Neural crest cell (in vitro differentiated cells): Measurements from ENCODE around the gene POLR2A. TPM values are rescaled to one million over a fixed set of nuclear protein-coding genes. Genes with fewer than 3 reads are reported as not detected.

Experiments used
- DNase-seq: peaks from one replicate; pipeline ENCODE4 v3.0.0; 2021; ENCODE audit warnings: low read depth, mixed read lengths, low spot score
- H3K27ac Mint-ChIP-seq: one replicate; pipeline ENCODE4 v1.8.0; 2021; ENCODE audit warnings: mild to moderate bottlenecking, mixed read lengths; ENCODE audit not compliant: unreplicated experiment
- H3K27me3 Mint-ChIP-seq: 2 replicates; pipeline ENCODE4 v1.8.0; 2021; ENCODE audit warnings: low read depth, mild to moderate bottlenecking, mixed read lengths
- H3K36me3 Mint-ChIP-seq: 2 replicates; pipeline ENCODE4 v1.8.0; 2021; ENCODE audit warnings: low read depth, mild to moderate bottlenecking, mixed read lengths
- H3K4me1 Mint-ChIP-seq: 2 replicates; pipeline ENCODE4 v1.8.0; 2021; ENCODE audit warnings: mixed read lengths
- H3K4me3 Mint-ChIP-seq: one replicate; pipeline ENCODE4 v1.8.0; 2021; ENCODE audit warnings: mild to moderate bottlenecking, mixed read lengths
- H3K9me3 Mint-ChIP-seq: 2 replicates; pipeline ENCODE4 v1.8.0; 2021; ENCODE audit warnings: mixed read lengths
- total RNA-seq: library from RNA; stranded (reverse); gene quantifications from 2 replicates; pipeline ENCODE4 v1.2.1, GENCODE V29; 2021
- TF ChIP-seq, protein P1 (sequence below): fragments of 200-600 bp; sonication (generic); conservative IDR thresholded peaks from 2 replicates; pipeline ENCODE4 v1.5.0; 2021; ENCODE audit warnings: antibody characterized with exemption, mild to moderate bottlenecking

The POLR2A gene
- total RNA-seq, 1 donor from 2014 or later: 181 TPM

DNA sequence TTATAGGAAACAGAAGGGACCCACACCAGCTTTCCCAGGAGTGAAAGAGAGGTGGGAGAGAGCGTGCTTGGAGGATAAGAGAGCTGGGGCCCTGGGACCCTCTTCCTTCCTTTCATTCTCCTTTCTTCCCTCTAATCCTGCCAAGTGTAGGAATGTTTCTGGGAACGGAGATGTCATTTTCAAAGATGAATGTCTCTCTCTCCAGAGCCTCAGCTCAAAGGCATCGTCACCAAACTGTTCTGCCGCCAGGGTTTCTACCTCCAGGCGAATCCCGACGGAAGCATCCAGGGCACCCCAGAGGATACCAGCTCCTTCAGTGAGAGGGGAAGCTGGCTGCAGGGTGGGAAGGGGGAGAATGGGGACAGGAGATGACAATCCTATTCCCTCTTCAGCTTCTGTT, 42.9 kb upstream of the POLR2A start:
- H3K9me3 Mint-ChIP-seq: no peaks in the 10 kb centered on the region
- DNase-seq: no peak
- H3K36me3 Mint-ChIP-seq: peaks cover 6% of the 10 kb centered on the region
- H3K4me3 Mint-ChIP-seq: peak overlapping the region; percentile 95
- H3K27me3 Mint-ChIP-seq: peaks cover 77% of the 10 kb centered on the region
- peaks cover 57% of the 10 kb centered on the region for H3K4me1 Mint-ChIP-seq
- H3K27ac Mint-ChIP-seq: no peak overlapping the region
- TF ChIP-seq, protein P1, sequence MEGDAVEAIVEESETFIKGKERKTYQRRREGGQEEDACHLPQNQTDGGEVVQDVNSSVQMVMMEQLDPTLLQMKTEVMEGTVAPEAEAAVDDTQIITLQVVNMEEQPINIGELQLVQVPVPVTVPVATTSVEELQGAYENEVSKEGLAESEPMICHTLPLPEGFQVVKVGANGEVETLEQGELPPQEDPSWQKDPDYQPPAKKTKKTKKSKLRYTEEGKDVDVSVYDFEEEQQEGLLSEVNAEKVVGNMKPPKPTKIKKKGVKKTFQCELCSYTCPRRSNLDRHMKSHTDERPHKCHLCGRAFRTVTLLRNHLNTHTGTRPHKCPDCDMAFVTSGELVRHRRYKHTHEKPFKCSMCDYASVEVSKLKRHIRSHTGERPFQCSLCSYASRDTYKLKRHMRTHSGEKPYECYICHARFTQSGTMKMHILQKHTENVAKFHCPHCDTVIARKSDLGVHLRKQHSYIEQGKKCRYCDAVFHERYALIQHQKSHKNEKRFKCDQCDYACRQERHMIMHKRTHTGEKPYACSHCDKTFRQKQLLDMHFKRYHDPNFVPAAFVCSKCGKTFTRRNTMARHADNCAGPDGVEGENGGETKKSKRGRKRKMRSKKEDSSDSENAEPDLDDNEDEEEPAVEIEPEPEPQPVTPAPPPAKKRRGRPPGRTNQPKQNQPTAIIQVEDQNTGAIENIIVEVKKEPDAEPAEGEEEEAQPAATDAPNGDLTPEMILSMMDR: no peak

DNA sequence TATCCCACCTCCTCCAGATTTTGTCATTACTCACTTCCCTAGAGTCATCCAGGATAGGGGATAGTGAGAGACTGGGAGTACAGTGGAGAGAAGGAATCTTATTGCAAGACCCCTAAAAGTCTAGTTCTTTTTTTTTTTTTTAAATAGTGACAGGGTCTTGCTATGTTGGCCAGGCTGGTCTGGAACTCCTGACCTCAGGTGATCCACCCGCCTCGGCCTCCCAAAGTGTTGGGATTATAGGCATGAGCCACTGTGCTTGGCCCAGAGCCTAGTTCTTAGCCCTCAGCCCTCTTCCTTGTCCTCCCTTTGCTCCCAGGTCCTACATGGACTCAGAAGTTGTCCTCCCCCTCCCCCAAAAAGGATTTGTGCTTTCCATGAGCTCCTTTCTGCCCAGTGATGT, 42.0 kb upstream of the POLR2A start:
- Mint-ChIP-seq H3K36me3 (peaks cover 6% of the 10 kb centered on the region), H3K27me3 (peaks cover 72% of the 10 kb centered on the region), H3K4me3 (peak overlapping the region; percentile 68), H3K9me3 (no peaks in the 10 kb centered on the region), H3K27ac (no peak overlapping the region), H3K4me1 (peaks cover 55% of the 10 kb centered on the region)
- no peak for DNase-seq
- TF ChIP-seq, protein P1: no peak

DNA sequence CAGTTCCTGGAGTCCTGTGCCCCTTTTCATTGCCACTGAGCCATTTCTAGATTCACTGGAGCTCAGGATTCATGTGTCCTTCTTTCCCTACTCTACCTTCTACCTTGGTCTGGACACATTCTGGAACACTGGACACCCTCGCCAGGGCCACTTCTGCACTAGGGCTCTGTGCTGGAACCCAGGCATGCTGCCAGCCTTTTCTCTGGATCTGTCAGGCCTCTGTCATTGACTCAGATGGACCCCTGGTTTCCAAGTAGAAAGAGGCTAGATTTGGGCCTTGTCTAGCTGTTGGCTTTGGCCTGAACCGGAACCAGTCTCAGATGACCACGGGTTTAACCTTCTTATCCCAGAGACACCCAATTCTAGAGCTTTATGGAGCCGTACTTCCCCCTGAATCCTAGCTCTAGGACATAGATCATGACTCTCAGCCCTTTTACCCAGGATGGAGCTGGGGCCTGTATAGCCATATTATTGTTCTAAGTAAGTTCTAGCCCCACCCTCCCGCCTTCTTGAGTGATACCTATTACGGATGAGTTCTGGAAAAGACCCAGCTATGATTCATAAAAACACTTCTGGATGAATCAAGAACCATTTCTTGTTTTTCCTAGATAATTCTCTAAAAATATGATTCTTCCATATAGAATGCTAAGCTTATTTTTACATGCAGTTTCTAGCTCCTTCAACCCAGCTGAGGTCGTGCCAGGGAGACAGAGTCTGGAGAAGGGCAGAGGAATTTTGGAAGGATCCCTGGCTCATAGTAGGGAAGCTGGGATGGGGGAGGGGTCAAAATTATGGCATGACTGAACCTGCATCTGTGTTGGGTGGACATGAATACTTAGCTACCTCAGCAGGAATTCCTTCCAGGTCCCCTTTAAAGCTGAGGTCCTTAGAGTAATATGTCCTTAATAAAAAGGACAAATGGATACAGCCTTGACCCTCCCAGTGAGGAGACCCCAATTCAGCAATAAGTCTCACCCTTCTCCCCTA, 40.4 kb upstream of the POLR2A start:
- Mint-ChIP-seq H3K27ac (no peak overlapping the region), H3K4me3 (peak overlapping the region; percentile 72), H3K27me3 (peaks cover 62% of the 10 kb centered on the region), H3K9me3 (no peaks in the 10 kb centered on the region), H3K4me1 (peaks cover 44% of the 10 kb centered on the region), H3K36me3 (peaks cover 3% of the 10 kb centered on the region)
- TF ChIP-seq, protein P1: no peak
- no peak for DNase-seq

GRCh38 chr17:7444682-7445618, 39.2 kb upstream of the POLR2A start, which contains the start of gene CHRNB1:
CHRNB1 (plus strand) TSS chr17:7445061; CDS start chr17:7445128, 67 bp downstream.
- Mint-ChIP-seq H3K27ac (peak within 1 kb of the TSS; percentile 87), H3K9me3 (no peaks in the 10 kb centered on the region), H3K4me3 (peak within 1 kb of the TSS; percentile 85), H3K36me3 (no peaks in the 10 kb centered on the region), H3K4me1 (peaks cover 39% of the 10 kb centered on the region), H3K27me3 (peaks cover 54% of the 10 kb centered on the region)
- DNase-seq: peak; percentile 73
- TF ChIP-seq, protein P1: peak; percentile 37

- H3K27ac Mint-ChIP-seq: peak overlapping the region; percentile 87
- peak overlapping the region; percentile 85 for H3K4me3 Mint-ChIP-seq
- no peaks in the 10 kb centered on the region for H3K36me3 Mint-ChIP-seq
- TF ChIP-seq, protein P1: no peak
- H3K27me3 Mint-ChIP-seq: peaks cover 48% of the 10 kb centered on the region
- no peak for DNase-seq
- peaks cover 34% of the 10 kb centered on the region for H3K4me1 Mint-ChIP-seq
- no peaks in the 10 kb centered on the region for H3K9me3 Mint-ChIP-seq
Measured at GRCh38 chr17:7445619-7445968, 38.6 kb upstream of the POLR2A start.
